MM.1S (cell line): Measurements from ENCODE around the gene STIM1.

Experiments
- EZH2phosphoT487 ChIP-seq: fragments of 300-600 bp; sonication (generic); IDR thresholded peaks from 2 replicates; pipeline ENCODE4 v1.6.1; 2018; ENCODE audit warnings: antibody characterized with exemption, low read length
- TF ChIP-seq, protein P1 (sequence below): fragments of 300-600 bp; sonication (generic); IDR thresholded peaks from 2 replicates; pipeline ENCODE4 v1.5.1; 2016; ENCODE audit warnings: antibody characterized with exemption, low read length, mixed read lengths

DNA sequence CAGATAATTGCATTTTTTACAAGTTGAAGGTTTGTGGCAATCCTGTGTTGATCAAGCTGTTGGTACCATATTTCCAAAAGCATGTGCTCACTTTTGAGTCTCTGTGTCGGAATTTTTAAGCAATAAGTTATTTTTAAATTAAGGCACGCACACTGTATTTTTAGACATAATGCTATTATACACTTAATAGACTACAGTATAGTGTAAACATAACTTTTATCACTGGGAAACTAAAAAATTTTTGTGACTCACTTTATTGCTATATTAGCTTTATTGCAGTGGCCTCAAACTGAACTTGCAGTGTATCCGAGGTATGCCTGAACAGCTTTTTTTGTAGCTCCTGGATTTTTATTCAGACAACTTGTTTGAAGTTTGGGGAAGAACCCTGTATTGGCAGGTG, 207.9 kb downstream of the STIM1 start:
- TF ChIP-seq, protein P1, sequence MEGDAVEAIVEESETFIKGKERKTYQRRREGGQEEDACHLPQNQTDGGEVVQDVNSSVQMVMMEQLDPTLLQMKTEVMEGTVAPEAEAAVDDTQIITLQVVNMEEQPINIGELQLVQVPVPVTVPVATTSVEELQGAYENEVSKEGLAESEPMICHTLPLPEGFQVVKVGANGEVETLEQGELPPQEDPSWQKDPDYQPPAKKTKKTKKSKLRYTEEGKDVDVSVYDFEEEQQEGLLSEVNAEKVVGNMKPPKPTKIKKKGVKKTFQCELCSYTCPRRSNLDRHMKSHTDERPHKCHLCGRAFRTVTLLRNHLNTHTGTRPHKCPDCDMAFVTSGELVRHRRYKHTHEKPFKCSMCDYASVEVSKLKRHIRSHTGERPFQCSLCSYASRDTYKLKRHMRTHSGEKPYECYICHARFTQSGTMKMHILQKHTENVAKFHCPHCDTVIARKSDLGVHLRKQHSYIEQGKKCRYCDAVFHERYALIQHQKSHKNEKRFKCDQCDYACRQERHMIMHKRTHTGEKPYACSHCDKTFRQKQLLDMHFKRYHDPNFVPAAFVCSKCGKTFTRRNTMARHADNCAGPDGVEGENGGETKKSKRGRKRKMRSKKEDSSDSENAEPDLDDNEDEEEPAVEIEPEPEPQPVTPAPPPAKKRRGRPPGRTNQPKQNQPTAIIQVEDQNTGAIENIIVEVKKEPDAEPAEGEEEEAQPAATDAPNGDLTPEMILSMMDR, result no peak
- no peak for TF ChIP-seq EZH2phosphoT487
